Astrocyte (in vitro differentiated cells and primary cell): Measurements from ENCODE around the gene MRPS12. TPM values are rescaled to one million over a fixed set of nuclear protein-coding genes. Genes with fewer than 3 reads are reported as not detected.

ENCODE experiments used
- DNase-seq: peaks from one replicate; pipeline ENCODE4 v3.0.0-alpha.2; 2010; ENCODE audit warnings: low read depth
- FAIRE-seq: peaks from 2 replicates; lab custom pipeline; 2011; peaks lifted over from hg19 to GRCh38; lab: Jason Lieb, UNC
- H2AFZ ChIP-seq: 2 replicates; pipeline ENCODE4 v1.6.0; 2012; ENCODE audit warnings: low read depth, low read length, inconsistent platforms
- H3K27ac ChIP-seq: 2 replicates; pipeline ENCODE4 v1.5.1; 2011; ENCODE audit warnings: low read depth, low read length, inconsistent platforms
- H3K27me3 ChIP-seq: 2 replicates; pipeline ENCODE4 v1.6.0; 2011; ENCODE audit warnings: low read length, inconsistent platforms; ENCODE audit not compliant: insufficient read depth
- H3K36me3 ChIP-seq: 2 replicates; pipeline ENCODE4 v1.5.1; 2011; ENCODE audit warnings: low read length, inconsistent platforms; ENCODE audit not compliant: insufficient read depth
- H3K4me1 ChIP-seq: 2 replicates; pipeline ENCODE4 v1.5.1; 2011; ENCODE audit warnings: low read length, inconsistent platforms; ENCODE audit not compliant: insufficient read depth
- H3K4me2 ChIP-seq: 2 replicates; pipeline ENCODE4 v1.6.0; 2012; ENCODE audit warnings: low read length, inconsistent platforms
- H3K4me3 ChIP-seq: 2 replicates; pipeline ENCODE4 v1.5.1; 2011; ENCODE audit warnings: low read depth, mild to moderate bottlenecking, low read length, inconsistent platforms; ENCODE audit not compliant: insufficient read depth
- H3K79me2 ChIP-seq: 2 replicates; pipeline ENCODE4 v1.6.0; 2012; ENCODE audit warnings: mild to moderate bottlenecking, low read length, inconsistent platforms; ENCODE audit not compliant: insufficient read depth
- H3K9ac ChIP-seq: 2 replicates; pipeline ENCODE4 v1.6.0; 2012; ENCODE audit warnings: mild to moderate bottlenecking, low read length, inconsistent platforms
- H3K9me3 ChIP-seq: 2 replicates; pipeline ENCODE4 v1.5.1; 2012; ENCODE audit warnings: low read depth, mild to moderate bottlenecking, low read length, inconsistent platforms; ENCODE audit not compliant: insufficient read depth
- H4K20me1 ChIP-seq: 2 replicates; pipeline ENCODE4 v1.6.0; 2012; ENCODE audit warnings: low read length, inconsistent platforms; ENCODE audit not compliant: insufficient read depth
- H3K27ac Mint-ChIP-seq: one replicate; pipeline ENCODE4 v1.8.0; 2021; ENCODE audit warnings: mild to moderate bottlenecking, mixed read lengths; ENCODE audit not compliant: unreplicated experiment
- H3K27me3 Mint-ChIP-seq: one replicate; pipeline ENCODE4 v1.8.0; 2021; ENCODE audit warnings: low read depth, mixed read lengths; ENCODE audit not compliant: unreplicated experiment
- H3K36me3 Mint-ChIP-seq: one replicate; pipeline ENCODE4 v1.8.0; 2021; ENCODE audit warnings: low read depth, mixed read lengths; ENCODE audit not compliant: unreplicated experiment
- H3K4me1 Mint-ChIP-seq: one replicate; pipeline ENCODE4 v1.8.0; 2021; ENCODE audit warnings: low read depth, mixed read lengths; ENCODE audit not compliant: unreplicated experiment
- H3K4me3 Mint-ChIP-seq: one replicate; pipeline ENCODE4 v1.8.0; 2021; ENCODE audit warnings: mild to moderate bottlenecking, moderate library complexity, mixed read lengths; ENCODE audit not compliant: unreplicated experiment
- H3K9me3 Mint-ChIP-seq: one replicate; pipeline ENCODE4 v1.8.0; 2021; ENCODE audit warnings: mild to moderate bottlenecking, mixed read lengths; ENCODE audit not compliant: unreplicated experiment
- CTCF ChIP-seq: IDR thresholded peaks from 2 replicates; pipeline ENCODE4 v1.5.1; 2011; ENCODE audit warnings: low read depth, mild to moderate bottlenecking, inconsistent platforms, low read length, moderate library complexity; ENCODE audit not compliant: insufficient read depth
- EZH2 ChIP-seq: IDR thresholded peaks from 2 replicates; pipeline ENCODE4 v1.6.1; 2012; ENCODE audit warnings: mild to moderate bottlenecking, low read length, inconsistent platforms; ENCODE audit not compliant: insufficient read depth
- total RNA-seq: library from RNA; stranded (reverse); gene quantifications from 2 replicates; pipeline ENCODE4 v1.2.1, GENCODE V29; 2021

Gene MRPS12
- total RNA-seq, 1 donor from 2014 or later: 59.5 TPM

GRCh38 chr19:38910488-38910887 is 20.3 kb upstream of the MRPS12 start:
- H3K4me2 ChIP-seq: no peak overlapping the region
- Mint-ChIP-seq H3K4me1 (no peaks in the 10 kb centered on the region), H3K4me3 (no peak overlapping the region), H3K36me3 (peaks cover 20% of the 10 kb centered on the region), H3K27me3 (no peaks in the 10 kb centered on the region), H3K27ac (peak overlapping the region; percentile 47), H3K9me3 (peaks cover 5% of the 10 kb centered on the region)
- FAIRE-seq: no peak
- no peaks in the 10 kb centered on the region for H3K36me3 ChIP-seq
- no peak for DNase-seq
- H3K9ac ChIP-seq: no peak overlapping the region
- no peaks in the 10 kb centered on the region for H3K9me3 ChIP-seq
- no peak overlapping the region for H3K27ac ChIP-seq
- no peaks in the 10 kb centered on the region for H4K20me1 ChIP-seq
- H3K4me3 ChIP-seq: no peak overlapping the region
- H3K79me2 ChIP-seq: no peaks in the 10 kb centered on the region
- TF ChIP-seq EZH2: no peak
- no peak for TF ChIP-seq CTCF
- no peaks in the 10 kb centered on the region for H3K4me1 ChIP-seq
- peaks cover 9% of the 10 kb centered on the region for H3K27me3 ChIP-seq
- no peak overlapping the region for H2AFZ ChIP-seq

DNA sequence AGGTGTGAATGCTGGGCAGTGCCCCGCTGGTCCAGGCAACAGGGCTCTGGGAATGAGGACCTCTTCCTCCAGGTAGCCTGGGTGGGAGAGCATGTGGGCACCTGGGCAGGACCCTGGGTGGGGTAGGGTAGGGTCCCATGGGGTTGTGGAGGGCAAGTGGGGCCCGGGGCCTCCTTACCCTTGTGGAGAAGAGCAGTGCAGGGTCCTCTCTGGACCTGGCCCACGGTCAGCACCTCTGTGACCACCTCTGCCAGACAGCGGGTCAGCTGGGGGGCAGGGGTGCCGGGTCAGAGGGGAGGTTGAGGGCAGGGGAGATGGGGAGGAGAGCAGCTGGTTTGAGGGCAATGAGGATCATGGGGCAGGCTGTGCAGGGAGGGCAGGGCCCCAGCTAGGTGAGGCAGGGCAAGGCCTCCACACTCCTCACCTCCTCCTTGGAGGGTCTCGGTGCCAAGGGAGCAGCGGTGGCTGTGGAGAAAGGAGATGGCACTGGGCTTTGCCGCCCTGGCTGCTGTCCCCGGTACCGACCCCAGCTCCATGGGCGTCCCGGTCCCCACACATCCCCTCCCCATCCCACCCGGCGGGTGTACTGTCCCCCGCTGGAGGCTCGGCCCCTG is 19.2 kb upstream of the MRPS12 start:
- no peak overlapping the region for H2AFZ ChIP-seq
- H3K4me1 ChIP-seq: no peaks in the 10 kb centered on the region
- H3K9me3 ChIP-seq: no peaks in the 10 kb centered on the region
- no peaks in the 10 kb centered on the region for H3K79me2 ChIP-seq
- Mint-ChIP-seq H3K27ac (no peak overlapping the region), H3K9me3 (peaks cover 5% of the 10 kb centered on the region), H3K36me3 (peaks cover 20% of the 10 kb centered on the region), H3K4me3 (no peak overlapping the region), H3K27me3 (no peaks in the 10 kb centered on the region), H3K4me1 (no peaks in the 10 kb centered on the region)
- H3K9ac ChIP-seq: no peak overlapping the region
- H3K4me3 ChIP-seq: no peak overlapping the region
- DNase-seq (no peak), FAIRE-seq (no peak)
- no peak for TF ChIP-seq CTCF
- peak; percentile 62 for TF ChIP-seq EZH2
- H4K20me1 ChIP-seq: no peaks in the 10 kb centered on the region
- no peak overlapping the region for H3K27ac ChIP-seq
- H3K4me2 ChIP-seq: no peak overlapping the region
- H3K36me3 ChIP-seq: no peaks in the 10 kb centered on the region
- peaks cover 9% of the 10 kb centered on the region for H3K27me3 ChIP-seq
